Progenitor cell of endocrine pancreas (in vitro differentiated cells): ENCODE data around the gene KLHL22. TPM values are rescaled to one million over a fixed set of nuclear protein-coding genes. Genes with fewer than 3 reads are reported as not detected.

ENCODE experiments used
- DNase-seq: peaks from one replicate; pipeline ENCODE4 v3.0.0; 2021; ENCODE audit warnings: low spot score; ENCODE audit not compliant: unreplicated experiment
- H3K27ac Mint-ChIP-seq: 2 replicates; pipeline ENCODE4 v1.8.0; 2021; ENCODE audit warnings: mild to moderate bottlenecking, moderate library complexity, mixed read lengths
- H3K27me3 Mint-ChIP-seq: 2 replicates; pipeline ENCODE4 v1.8.0; 2021; ENCODE audit warnings: mixed read lengths
- H3K36me3 Mint-ChIP-seq: 2 replicates; pipeline ENCODE4 v1.8.0; 2022; ENCODE audit warnings: mixed read lengths; ENCODE audit not compliant: insufficient read depth
- H3K4me1 Mint-ChIP-seq: 2 replicates; pipeline ENCODE4 v1.8.0; 2021; ENCODE audit warnings: low read depth, mixed read lengths
- H3K4me3 Mint-ChIP-seq: 2 replicates; pipeline ENCODE4 v1.8.0; 2021; ENCODE audit warnings: low read depth, mild to moderate bottlenecking, moderate library complexity, mixed read lengths
- H3K9me3 Mint-ChIP-seq: 2 replicates; pipeline ENCODE4 v1.8.0; 2021; ENCODE audit warnings: low read depth, mixed read lengths
- total RNA-seq: library from RNA; stranded (reverse); gene quantifications from 2 replicates; pipeline ENCODE4 v1.2.1, GENCODE V29; 2021
- TF ChIP-seq, protein P1 (sequence below): fragments of 200-600 bp; sonication (generic); IDR thresholded peaks from one replicate; pipeline ENCODE4 v1.5.0; 2021; ENCODE audit warnings: antibody characterized with exemption, mild to moderate bottlenecking; ENCODE audit not compliant: unreplicated experiment

KLHL22 gene
- total RNA-seq, 1 donor from 2014 or later = 47.3 TPM

DNA sequence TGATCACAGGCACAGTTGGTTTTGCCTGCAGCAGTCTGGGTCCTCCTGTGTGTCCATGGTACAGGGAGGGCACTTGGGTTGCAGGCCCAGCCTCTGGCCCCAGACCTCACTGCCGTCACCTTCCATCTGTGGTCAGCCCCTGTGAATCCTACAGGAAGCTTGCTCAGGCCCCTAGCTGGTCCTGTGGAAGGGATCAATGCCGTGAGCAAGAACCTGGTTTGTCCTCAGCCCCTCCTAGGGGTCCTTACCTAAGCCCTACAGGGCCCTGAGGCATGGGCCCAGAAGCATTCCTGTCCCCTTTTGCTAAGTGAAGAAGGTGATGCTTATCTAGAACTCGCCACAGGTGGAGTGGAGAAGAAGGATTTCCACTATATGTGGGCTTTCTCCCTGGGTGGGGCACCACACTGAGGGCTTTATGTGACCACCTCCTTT, 41.7 kb upstream of the KLHL22 start:
- peaks cover 17% of the 10 kb centered on the region for H3K36me3 Mint-ChIP-seq
- H3K4me3 Mint-ChIP-seq = no peak overlapping the region
- TF ChIP-seq, protein P1, sequence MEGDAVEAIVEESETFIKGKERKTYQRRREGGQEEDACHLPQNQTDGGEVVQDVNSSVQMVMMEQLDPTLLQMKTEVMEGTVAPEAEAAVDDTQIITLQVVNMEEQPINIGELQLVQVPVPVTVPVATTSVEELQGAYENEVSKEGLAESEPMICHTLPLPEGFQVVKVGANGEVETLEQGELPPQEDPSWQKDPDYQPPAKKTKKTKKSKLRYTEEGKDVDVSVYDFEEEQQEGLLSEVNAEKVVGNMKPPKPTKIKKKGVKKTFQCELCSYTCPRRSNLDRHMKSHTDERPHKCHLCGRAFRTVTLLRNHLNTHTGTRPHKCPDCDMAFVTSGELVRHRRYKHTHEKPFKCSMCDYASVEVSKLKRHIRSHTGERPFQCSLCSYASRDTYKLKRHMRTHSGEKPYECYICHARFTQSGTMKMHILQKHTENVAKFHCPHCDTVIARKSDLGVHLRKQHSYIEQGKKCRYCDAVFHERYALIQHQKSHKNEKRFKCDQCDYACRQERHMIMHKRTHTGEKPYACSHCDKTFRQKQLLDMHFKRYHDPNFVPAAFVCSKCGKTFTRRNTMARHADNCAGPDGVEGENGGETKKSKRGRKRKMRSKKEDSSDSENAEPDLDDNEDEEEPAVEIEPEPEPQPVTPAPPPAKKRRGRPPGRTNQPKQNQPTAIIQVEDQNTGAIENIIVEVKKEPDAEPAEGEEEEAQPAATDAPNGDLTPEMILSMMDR = no peak
- H3K27ac Mint-ChIP-seq = peak overlapping the region; percentile 46
- H3K27me3 Mint-ChIP-seq = no peaks in the 10 kb centered on the region
- no peak for DNase-seq
- no peaks in the 10 kb centered on the region for H3K9me3 Mint-ChIP-seq
- no peaks in the 10 kb centered on the region for H3K4me1 Mint-ChIP-seq

DNA sequence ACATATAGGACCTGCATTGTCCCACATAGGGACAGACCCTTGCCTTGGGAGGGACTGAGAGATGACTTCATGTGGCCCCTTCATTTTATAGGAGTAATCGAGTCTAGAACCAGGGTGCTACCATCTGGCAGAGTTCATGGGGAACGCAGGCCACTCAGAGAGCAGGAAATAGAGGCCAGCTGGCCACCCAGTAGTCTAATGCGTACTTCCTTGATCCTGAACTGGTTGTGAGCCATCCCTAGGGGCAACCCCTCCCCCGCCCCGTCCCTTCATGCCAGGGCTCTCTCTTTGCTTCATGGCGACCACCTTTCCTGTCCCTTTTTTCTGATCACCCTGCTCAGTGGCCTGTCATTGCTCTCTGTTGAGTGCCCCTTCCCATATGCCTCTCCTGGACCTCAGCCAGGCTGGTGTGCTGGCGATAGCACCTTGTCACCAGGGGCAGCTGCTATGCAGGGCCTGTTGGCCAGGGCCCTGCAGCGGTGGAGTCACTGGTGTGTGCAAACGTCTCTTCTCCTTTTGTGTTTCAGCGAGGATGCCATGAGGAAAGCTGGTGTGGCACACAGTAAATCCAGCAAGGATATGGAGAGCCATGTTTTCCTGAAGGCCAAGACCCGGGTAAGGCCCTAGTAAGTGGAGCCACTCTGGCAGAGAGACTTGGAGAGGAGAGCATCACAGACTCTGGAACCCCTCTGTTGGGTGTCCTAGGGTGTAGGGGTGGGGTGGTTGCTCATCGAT, 41.2 kb upstream of the KLHL22 start:
- DNase-seq = no peak
- Mint-ChIP-seq H3K27me3 (no peaks in the 10 kb centered on the region), H3K27ac (peak overlapping the region; percentile 83), H3K36me3 (peaks cover 12% of the 10 kb centered on the region), H3K4me3 (no peak overlapping the region), H3K9me3 (no peaks in the 10 kb centered on the region), H3K4me1 (no peaks in the 10 kb centered on the region)
- TF ChIP-seq, protein P1 = no peak

- H3K27ac Mint-ChIP-seq = no peak overlapping the region
- H3K27me3 Mint-ChIP-seq = no peaks in the 10 kb centered on the region
- H3K4me3 Mint-ChIP-seq = no peak overlapping the region
- no peak for DNase-seq
- TF ChIP-seq, protein P1 = no peak
- peaks cover 6% of the 10 kb centered on the region for H3K36me3 Mint-ChIP-seq
- H3K4me1 Mint-ChIP-seq = peaks cover 2% of the 10 kb centered on the region
- no peaks in the 10 kb centered on the region for H3K9me3 Mint-ChIP-seq
Measured at GRCh38 chr22:20533879-20534265, 38.3 kb upstream of the KLHL22 start.

DNA sequence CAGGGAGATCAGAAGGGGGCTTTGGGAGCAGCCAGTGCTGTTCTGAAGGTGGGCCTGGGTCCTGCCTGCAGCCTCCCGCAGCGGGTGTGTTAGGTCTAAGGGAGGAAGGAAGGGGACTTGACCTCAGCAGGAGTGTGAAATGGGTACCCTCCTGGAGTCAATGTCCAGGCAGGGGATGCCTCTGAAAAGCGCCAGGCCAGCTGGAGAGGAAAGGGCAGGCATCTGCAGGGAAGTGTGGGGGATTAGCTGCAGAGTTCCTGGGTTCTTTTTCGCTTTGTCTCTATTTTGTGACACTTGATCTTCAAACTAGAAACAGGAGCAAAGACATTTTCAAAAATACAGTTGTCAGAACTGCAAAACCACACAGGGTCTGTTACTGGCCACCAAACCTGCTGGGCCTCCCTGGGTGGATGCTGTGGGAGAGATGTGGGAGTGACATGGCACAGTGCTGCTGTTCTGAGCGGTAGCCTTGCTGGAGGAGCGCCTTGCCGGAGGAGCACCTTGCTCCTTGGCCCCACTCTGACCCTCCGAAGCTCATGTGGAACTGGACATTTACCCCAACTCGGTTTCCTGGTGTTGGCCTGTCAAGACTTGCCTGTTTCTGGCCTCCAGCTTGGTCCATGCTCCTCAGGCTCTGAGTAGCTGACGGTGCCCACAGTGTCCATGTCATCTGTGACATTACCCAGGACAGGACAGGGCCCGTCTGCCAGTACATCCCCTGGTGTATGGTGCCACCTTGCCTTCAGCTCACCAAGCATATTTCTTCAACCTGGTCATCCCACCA, 37.7 kb upstream of the KLHL22 start:
- peaks cover 6% of the 10 kb centered on the region for H3K36me3 Mint-ChIP-seq
- H3K27ac Mint-ChIP-seq = peak overlapping the region; percentile 60
- H3K9me3 Mint-ChIP-seq = no peaks in the 10 kb centered on the region
- peaks cover 2% of the 10 kb centered on the region for H3K4me1 Mint-ChIP-seq
- TF ChIP-seq, protein P1 = no peak
- no peaks in the 10 kb centered on the region for H3K27me3 Mint-ChIP-seq
- H3K4me3 Mint-ChIP-seq = no peak overlapping the region
- no peak for DNase-seq

- Mint-ChIP-seq H3K36me3 (peaks cover 8% of the 10 kb centered on the region), H3K27ac (peak overlapping the region; percentile 60), H3K9me3 (peaks cover 3% of the 10 kb centered on the region), H3K4me3 (no peak overlapping the region), H3K27me3 (no peaks in the 10 kb centered on the region), H3K4me1 (peaks cover 2% of the 10 kb centered on the region)
- TF ChIP-seq, protein P1 = no peak
- no peak for DNase-seq
Measured at GRCh38 chr22:20532256-20532993, 36.8 kb upstream of the KLHL22 start.
